Muscle of back (tissue), 11 donors: ENCODE measurements around the gene SPAG16. TPM values are rescaled to one million over a fixed set of nuclear protein-coding genes. Genes with fewer than 3 reads are reported as not detected.

Experiments
- DNase-seq, 3 donors: peaks; one replicate each; pipeline versions ENCODE4 v3.0.0 to v3.0.0-alpha.2; 2013
- polyA plus RNA-seq, 10 donors: library from polyadenylated mRNA; unstranded; fragments of 120-200 nt; gene quantifications; one replicate each; pipeline ENCODE4 v1.2.1, GENCODE V29; 2013; ENCODE audit not compliant: insufficient read length in 10 of 10

Gene SPAG16
- polyA plus RNA-seq, 10 donors: 17.4 to 24.3 (median 20.1) TPM

GRCh38 chr2:214139630-214140284 lies 855.5 kb downstream of the SPAG16 start:
- DNase-seq: no peak

- no peak for DNase-seq
Observed at GRCh38 chr2:214156971-214157370, 872.7 kb downstream of the SPAG16 start.

DNA sequence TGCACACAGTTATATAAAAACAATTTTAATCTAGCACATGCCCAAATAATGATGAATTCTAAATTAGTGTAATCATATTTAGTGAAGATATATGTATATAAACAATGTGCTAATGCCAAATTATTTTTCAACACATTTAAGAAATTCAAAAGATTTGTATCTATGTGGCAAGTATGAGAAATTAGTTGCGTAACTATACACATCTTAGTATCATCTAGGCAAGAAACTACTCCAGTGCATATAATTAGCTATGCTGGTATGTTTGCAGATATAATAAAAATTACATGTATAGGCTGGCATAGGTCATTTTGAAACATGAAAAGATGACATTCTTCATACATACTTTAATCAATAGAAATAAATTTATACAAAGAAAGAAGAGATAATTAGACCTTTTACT lies 874.6 kb downstream of the SPAG16 start:
- DNase-seq: no peak

- DNase-seq: no peak
Observed at GRCh38 chr2:214169281-214169680, 885.0 kb downstream of the SPAG16 start.

- no peak for DNase-seq
Observed at GRCh38 chr2:214169736-214170135, 885.5 kb downstream of the SPAG16 start.

GRCh38 chr2:214174563-214174962 lies 890.3 kb downstream of the SPAG16 start:
- DNase-seq: no peak

- peak in 2 of 3 donors; percentile 14 to 19 for DNase-seq
Observed at GRCh38 chr2:214180071-214180470, 895.8 kb downstream of the SPAG16 start.

GRCh38 chr2:214180686-214181085 lies 896.4 kb downstream of the SPAG16 start:
- no peak for DNase-seq

- DNase-seq: no peak
Observed at GRCh38 chr2:214184461-214184860, 900.2 kb downstream of the SPAG16 start.

DNA sequence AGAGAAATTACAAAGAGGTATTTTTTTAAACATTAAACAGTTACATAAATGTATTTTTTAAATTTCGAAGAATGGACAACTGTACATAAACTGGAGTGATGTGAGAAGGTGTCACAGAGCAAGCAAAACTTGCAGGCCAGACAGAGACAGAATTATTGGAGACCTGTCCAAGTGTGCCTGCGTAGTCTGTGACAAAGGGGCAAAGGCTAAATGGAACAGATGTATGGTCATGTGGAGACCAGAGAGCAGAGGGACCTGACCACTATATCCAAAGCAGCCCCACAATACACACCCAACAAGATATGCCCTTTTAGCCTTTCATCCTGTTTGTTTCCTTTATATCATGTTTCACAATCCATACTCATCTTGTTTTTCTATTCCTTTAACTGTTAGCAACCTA lies 901.3 kb downstream of the SPAG16 start:
- no peak for DNase-seq

DNA sequence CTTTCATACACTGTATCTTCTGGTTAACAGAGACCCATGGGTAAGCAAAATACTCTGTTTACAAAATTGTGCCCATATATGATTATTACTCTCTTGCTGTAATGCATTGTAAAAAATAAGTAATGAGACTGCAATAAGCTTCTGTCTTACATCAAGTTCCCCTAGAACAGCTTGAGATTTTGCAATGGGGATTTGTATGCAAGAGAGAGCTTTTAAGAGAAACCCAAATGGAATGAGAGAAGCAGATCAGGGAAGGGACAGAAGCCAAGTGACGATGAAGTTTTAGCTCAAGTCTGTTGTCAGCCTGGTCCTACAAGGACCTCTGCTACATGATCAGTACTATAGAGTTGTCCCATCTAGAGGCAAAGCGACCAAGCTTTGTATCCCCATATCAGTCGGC lies 908.4 kb downstream of the SPAG16 start:
- no peak for DNase-seq

- peak in 1 of 3 donors; percentile 38 for DNase-seq
Observed at GRCh38 chr2:214193943-214194342, 909.7 kb downstream of the SPAG16 start.

- no peak for DNase-seq
Observed at GRCh38 chr2:214196260-214196659, 912.0 kb downstream of the SPAG16 start.

- no peak for DNase-seq
Observed at GRCh38 chr2:214201892-214202291, 917.6 kb downstream of the SPAG16 start.

- DNase-seq: no peak
Observed at GRCh38 chr2:214203214-214203613, 919.0 kb downstream of the SPAG16 start.

- DNase-seq: peak in 1 of 3 donors; percentile 3
Observed at GRCh38 chr2:214203744-214204289, 919.6 kb downstream of the SPAG16 start.

- DNase-seq: no peak
Observed at GRCh38 chr2:214215107-214215506, 930.8 kb downstream of the SPAG16 start.

DNA sequence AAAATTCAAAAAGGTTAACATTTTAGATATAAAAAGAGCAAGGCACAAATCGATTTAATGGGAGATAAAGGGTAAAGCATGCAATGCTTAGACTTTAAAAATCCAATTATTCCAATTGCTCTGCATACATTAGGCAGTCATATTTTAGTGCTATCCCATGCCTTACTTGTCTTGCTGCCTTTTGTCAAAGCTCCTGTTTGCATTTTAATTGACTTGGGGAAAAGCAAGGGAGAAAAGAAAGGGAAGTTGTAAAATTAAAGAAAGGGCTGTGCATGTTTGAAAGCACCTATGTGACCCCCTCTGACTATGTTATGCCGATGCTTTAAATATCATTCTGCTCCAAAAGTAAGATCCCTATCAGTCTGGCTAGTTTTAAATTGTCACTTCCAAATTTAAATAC lies 932.9 kb downstream of the SPAG16 start:
- DNase-seq: no peak

GRCh38 chr2:214217599-214217998 lies 933.3 kb downstream of the SPAG16 start:
- no peak for DNase-seq

DNA sequence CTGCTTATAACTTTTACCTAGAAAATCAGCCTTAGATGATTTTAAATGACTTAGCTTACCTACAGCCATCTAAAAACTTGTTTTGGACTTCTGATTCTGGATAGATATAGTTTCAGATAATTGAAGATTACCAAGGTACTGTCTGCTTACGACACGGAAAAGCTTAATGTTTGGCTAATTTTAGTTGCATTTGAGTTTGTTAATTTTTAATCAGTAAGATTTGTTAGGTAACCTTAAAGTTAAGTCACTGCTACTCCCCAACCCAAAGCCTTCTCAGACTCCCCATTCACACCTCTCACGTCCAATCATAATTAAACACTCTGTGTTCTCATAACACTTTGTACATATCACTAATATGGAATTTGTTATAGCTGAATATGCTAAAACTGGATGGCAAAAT lies 936.0 kb downstream of the SPAG16 start:
- no peak for DNase-seq

- DNase-seq: no peak
Observed at GRCh38 chr2:214226061-214226460, 941.8 kb downstream of the SPAG16 start.

DNA sequence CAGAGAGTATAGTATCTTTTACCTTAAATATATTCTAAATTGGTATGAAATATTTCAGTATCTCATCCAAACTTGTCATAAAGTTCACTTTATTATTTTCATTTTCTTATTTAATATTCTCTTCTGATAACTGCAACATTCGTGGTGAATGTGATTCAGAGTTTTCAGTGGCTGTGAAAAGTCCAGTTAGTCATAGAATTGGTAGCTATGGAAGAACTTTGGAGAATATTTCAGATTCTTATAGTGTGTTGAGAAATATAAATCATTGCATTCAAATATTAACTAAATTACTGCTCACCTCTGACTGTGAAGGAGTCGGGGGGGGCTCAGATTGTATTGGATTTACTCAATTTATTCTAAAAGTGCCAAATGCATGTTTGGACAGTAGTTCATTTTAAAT lies 948.0 kb downstream of the SPAG16 start:
- DNase-seq: no peak

DNA sequence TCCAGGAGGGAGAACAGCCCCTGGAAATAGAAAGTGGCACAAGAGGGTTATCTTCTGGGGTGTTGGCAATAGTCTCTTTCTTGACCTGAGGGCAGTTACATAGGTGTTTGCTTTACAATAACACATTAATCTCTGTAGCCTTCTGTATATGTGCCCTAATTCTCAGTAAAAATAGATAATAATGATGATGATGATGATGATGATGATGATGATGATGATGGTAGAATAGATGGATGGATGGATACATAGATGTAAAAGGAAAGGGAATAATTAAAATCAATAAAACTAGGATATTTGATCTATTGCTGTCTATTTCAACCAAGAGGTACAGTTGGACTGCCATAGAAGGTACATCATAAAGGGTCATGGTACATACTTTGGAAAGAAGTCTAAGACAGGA lies 948.9 kb downstream of the SPAG16 start:
- no peak for DNase-seq

- DNase-seq: no peak
Observed at GRCh38 chr2:214242797-214243196, 958.5 kb downstream of the SPAG16 start.
